HG03575 (cell line): Measurements from ENCODE around the gene FBXW5.

Experiments
- ATAC-seq: cut with Tn5 transposase; IDR thresholded peaks from one replicate; pipeline ENCODE4 v1.9.1; 2021; ENCODE audit not compliant: unreplicated experiment, insufficient number of reproducible peaks, low FRiP score; ENCODE audit errors: extremely low read depth

The FBXW5 gene

GRCh38 chr9:136920734-136921231, 23.8 kb downstream of the FBXW5 start:
- no peak for ATAC-seq

DNA sequence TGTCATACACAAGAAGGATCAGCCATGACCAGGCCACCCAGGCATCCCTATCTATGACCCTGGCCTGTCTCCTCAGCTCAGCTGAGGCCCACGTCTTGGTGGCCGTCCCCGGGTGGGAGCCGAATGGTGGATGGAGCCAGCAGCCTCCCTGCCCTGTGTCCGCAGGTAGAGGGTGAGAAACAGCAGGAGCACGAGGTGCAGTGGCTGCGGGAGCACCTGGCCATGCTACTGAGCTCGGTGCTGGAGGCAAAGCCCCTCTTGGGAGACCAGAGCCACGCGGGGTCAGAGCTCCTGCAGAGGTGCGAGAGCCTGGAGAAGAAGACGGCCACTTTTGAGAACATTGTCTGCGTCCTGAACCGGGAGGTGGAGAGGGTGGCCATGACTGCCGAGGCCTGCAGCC, 24.5 kb downstream of the FBXW5 start:
- ATAC-seq, result no peak

GRCh38 chr9:136917902-136918301, 26.6 kb downstream of the FBXW5 start:
- no peak for ATAC-seq

DNA sequence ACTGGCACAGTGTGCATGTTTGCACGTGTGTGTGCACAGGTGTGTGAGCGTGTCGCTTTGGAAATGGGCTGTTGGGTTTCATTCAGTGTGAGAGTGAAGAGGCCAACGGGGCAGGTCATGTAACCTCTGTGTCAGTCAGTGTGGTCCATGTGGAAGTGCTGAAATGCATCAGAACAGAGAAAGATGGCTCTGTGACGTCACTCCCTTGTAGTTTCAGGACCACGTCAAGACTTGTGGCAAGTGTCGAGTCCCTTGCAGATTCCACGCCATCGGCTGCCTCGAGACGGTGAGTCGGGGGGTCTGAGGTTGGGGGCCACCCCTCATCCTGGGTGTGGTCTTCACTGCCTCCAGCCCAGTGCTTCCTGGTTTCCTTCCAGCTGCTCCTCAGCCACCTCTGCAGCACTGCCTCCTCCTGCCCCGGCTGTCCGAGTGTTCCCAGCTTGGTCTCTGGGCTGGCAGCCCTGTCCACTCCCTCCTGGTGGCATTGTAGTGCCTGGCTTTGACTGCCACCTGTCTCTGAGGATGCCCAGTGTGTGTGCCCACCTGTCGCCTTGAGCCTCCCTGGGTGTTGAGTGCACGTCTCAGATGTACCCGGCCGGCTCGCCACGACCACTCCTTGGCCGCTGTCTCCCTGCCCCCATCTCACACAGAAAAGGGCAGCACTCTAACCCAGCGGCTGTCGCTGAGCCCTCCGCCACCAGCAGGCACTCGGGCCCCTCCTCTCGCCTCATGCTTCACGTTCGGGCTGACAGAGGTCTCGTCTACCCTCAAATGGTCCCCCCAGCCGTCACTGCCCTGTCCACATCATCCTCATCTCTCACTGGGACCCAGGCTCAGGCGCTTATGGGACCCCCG, 28.0 kb downstream of the FBXW5 start:
- ATAC-seq, result no peak

DNA sequence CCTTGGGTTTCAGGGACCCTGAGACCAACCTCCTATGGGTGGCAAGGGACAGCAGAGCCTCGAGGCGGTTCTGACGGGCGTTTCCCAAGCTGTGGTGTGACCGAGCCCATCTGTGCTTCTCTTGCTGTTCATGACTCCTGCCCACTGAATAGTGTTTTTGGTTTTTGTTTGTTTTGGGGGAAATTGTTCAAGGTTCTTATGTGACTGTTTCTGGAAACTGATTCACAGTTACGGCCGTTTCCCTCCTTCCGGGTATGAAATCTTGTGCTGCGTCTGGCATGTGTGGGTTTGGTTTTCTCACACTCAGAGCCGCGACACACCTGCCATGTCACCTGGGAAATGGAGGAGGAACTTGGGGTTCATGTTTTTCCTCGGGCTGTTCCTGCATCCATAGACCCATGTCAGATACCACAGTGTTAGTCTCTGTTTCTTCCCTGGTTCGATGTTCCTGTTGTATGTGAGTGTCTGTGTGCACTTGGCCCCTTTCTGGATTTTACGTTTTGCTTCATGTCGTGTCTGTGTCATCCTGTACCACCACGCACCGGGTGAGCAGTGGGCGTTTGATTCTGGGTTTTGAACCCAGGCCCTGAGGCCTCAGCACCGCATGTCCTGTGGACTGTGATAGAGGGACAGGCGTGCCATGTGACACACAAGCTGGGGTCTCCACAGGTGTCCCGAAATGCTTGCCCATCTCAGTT, 28.8 kb downstream of the FBXW5 start:
- ATAC-seq, result no peak

DNA sequence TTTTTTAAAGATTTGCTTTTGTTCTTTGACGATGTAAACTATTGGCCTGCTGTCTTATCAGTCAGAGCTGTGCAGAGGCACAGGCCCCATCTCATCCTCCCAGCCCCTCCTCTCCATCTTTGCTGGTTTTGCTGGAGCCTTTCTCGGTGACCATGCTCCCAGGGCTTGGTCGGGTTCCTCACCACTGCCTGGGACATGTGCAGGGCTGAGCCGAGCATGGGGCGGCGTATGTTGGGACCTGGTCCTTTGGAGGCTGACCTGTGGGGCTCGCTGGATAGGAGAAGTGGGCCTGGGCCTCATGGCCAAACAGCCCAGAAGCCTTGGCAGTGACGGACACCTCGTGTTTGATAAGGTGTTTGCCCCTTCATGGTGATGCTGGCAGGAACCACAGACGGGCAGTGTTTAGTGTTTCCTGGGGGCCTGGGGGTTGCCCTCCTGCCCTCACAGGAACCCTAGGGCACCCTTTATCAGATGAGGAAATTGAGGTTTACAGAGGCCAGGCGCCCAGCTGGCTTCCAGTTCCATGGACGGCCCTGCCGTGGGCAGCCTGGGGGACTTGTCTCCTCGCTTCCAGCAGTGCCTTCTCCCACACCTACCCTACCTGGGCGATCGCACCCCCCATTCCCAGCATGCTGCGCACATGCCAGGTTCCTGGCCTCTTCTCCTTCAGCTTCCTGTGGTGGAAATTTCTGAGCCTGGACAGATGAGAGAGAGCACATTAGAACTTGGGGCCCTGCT, 30.7 kb downstream of the FBXW5 start:
- no peak for ATAC-seq

GRCh38 chr9:136910901-136911245, 33.7 kb downstream of the FBXW5 start:
- ATAC-seq, result no peak

GRCh38 chr9:136910197-136910900, 34.2 kb downstream of the FBXW5 start:
- no peak for ATAC-seq

- ATAC-seq, result no peak
Observed at GRCh38 chr9:136907011-136907914, 37.3 kb downstream of the FBXW5 start.

GRCh38 chr9:136906266-136906665, 38.3 kb downstream of the FBXW5 start:
- no peak for ATAC-seq

DNA sequence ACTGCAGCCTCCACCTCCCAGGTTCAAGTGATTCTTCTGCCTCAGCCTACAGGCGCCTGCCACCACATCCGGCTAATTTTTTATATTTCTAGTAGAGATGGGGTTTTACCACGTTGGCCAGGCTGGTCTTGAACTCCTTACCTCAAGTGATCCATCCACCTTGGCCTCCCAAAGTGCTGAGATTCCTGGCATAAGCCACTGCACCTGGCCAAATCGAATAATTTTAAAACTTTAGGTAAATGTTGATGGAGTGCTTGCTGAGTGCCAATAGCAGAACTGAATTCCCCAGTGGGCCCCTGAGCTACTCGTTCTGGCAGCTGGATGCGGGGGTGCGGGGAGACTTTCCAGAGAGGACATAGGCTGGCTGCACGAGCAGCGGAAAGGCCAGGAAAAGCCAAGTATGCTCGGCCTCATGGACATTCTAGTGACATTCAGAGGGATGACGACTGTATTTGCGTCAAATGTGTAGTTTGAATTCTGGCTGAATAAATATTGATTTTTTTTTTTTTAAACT, 41.4 kb downstream of the FBXW5 start:
- ATAC-seq, result no peak

DNA sequence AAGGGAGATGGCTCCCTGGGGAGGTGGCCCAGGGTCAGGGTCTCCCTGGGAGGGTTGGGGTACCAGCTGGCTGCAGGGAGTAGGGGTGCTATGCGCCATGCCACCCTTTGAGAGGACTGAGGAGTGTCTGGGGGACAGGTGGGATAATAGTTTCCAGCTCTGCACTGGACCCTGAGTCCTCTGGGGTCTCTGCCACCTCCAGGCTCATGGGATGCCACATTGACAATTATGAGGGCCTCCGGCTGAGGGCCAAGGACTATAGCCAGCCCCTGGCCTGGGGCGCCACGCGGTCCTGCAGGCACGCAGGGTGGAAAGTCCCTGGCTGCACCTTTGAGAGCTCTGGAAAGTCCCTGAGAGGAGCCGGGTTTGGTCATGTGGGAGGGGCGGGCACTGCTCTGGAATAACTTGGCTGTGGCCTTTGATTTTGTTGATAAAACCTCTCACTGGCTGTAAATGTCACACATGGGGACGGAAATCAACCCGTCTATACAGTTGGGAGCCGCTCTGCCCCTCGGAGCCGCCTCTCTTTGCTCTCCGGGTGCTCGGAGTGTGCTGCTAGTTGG, 42.2 kb downstream of the FBXW5 start:
- no peak for ATAC-seq

DNA sequence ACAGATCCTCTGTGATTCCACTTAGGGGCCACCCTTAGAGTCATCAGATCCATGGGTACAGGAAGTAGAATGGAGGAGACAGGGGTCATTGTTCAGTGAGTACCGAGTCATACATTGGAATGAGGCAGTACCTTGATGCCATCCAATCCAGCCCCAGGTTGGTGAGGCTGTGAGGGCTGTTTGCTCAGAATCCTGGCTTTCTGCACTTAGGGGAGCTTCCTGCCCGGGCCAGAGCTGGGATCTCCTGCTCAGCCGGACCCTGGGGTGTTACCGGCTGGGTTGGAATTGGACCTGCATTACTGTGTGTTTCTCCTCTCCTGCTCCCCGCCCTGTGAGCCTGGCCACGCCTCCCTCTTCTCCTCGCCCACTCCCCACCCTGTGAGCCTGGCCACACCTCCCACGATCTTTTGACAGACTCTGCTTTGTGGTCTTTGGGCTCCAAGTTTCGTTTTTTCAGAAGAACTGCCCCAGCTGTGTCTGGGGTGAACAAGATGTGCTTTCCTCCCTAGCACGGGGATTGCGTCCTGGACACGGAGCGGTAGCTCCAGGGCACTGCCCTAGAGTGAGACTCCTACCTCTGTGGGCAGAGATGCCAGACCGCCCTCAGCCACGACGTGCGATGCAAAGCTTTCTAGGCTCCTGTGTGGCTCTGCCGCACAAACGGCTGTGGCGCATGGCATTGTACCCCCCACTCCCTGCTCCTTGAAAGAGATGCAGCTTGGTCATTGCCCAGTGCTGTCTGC, 42.9 kb downstream of the FBXW5 start:
- no peak for ATAC-seq

DNA sequence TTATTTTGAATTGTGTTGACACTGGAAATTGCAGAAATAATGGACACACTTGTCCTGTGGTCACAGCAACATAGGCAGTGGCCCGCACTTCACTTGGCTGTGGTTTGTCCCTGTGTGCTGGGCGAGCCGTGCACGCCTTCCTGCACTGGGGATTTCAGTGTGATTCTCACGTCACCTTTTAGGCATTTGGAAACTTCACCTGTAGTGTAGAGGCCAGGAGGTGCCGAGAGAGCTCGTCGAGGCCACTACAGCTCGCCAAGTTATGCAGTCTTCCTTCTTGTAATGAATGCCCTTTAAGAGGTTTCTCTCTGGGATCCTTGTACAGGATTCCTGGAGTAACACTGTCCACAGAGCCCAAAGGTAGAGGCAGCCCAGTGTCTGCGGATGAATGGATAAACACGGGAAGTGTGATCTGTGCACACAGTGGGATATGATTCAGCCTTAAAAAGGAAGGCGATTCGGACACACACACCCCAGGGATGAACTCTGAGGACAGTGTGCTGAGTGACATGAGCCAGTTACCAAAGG, 43.5 kb downstream of the FBXW5 start:
- ATAC-seq, result no peak

DNA sequence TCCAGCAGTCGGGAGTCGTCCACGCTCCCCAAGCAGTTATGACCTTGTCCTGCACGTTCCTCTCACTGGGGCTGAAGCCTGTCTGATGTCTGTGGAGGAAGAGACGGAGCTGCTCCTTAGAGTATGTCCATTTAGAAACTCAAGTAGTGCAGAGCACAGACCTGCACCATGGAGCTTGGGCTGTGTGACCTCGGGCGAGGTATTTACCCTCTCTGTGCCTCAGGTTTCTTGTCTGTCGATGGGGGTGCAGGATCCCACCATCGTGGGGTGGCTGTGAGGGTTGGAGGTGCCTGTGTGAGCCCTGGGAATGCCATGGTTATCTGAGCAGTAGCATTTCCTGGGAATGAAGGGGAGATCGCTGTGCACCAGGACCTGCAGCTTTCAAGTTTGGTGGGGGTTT, 44.0 kb downstream of the FBXW5 start:
- no peak for ATAC-seq

- ATAC-seq, result no peak
Observed at GRCh38 chr9:136899196-136899595, 45.3 kb downstream of the FBXW5 start.
